IMR-90 (cell line): ENCODE measurements around the gene HTT. TPM values are rescaled to one million over a fixed set of nuclear protein-coding genes. Genes with fewer than 3 reads are reported as not detected.

Source experiments
- ATAC-seq: fragments of 200-7000 bp; cut with Tn5 transposase; 2 replicates; pipeline ENCODE4 v1.9.1; 2020; ENCODE audit warnings: low read depth, mild to moderate bottlenecking, moderate library complexity
- BruUV-seq: library from RNA; stranded (reverse); fragments of 400-500 nt; replicated peaks from 2 replicates; lab custom pipeline; 2021; lab: Mats Ljungman, UMichigan
- CTCF ChIA-PET: fragments of 300-600 bp; formaldehyde crosslinking; extraction: SDS; loops from one replicate; lab custom pipeline; 2021; ENCODE audit warnings: antibody characterized with exemption; lab: Yijun Ruan, JAX
- POLR2A ChIA-PET: fragments of 300-600 bp; sonication (Branson Sonifier 250); formaldehyde crosslinking; loops from one replicate; lab custom pipeline; 2022; ENCODE audit warnings: antibody characterized with exemption; ENCODE audit not compliant: unreplicated experiment; lab: Charles Lee
- DNase-seq: peaks from one replicate; pipeline ENCODE4 v3.0.0; 2013
- H2AFZ ChIP-seq: replicated peaks from 2 replicates; pipeline ENCODE3; 2013; ENCODE audit warnings: low read length, mild to moderate bottlenecking; ENCODE audit not compliant: poor library complexity
- H2AK5ac ChIP-seq: 2 replicates; pipeline ENCODE4 v1.6.1; 2013; ENCODE audit warnings: low read depth, low read length, inconsistent platforms
- H2AK9ac ChIP-seq: replicated peaks from 2 replicates; pipeline ENCODE3; 2013; ENCODE audit warnings: mild to moderate bottlenecking, low read depth, low read length, moderate library complexity; ENCODE audit not compliant: poor library complexity
- H2BK120ac ChIP-seq: 2 replicates; pipeline ENCODE4 v1.6.1; 2013; ENCODE audit warnings: low read depth, low read length, inconsistent platforms
- H2BK15ac ChIP-seq: 3 replicates; pipeline ENCODE4 v1.6.1; 2013; ENCODE audit warnings: low read depth, low read length, inconsistent platforms
- H2BK20ac ChIP-seq: 2 replicates; pipeline ENCODE4 v1.6.1; 2013; ENCODE audit warnings: low read depth, mild to moderate bottlenecking, inconsistent platforms, low read length, moderate library complexity
- H2BK5ac ChIP-seq: 2 replicates; pipeline ENCODE4 v1.6.1; 2013; ENCODE audit warnings: mild to moderate bottlenecking, low read depth, low read length, inconsistent platforms; ENCODE audit not compliant: poor library complexity, severe bottlenecking
- H3K14ac ChIP-seq: replicated peaks from 2 replicates; pipeline ENCODE4 v1.6.1; 2013; ENCODE audit warnings: low read depth, low read length, inconsistent platforms
- H3K18ac ChIP-seq: 2 replicates; pipeline ENCODE4 v1.6.1; 2013; ENCODE audit warnings: low read depth, low read length, control low read depth
- H3K23ac ChIP-seq: 2 replicates; pipeline ENCODE4 v1.6.1; 2013; ENCODE audit warnings: low read depth, low read length, inconsistent platforms
- H3K27ac ChIP-seq: 2 replicates; pipeline ENCODE4 v1.5.1; 2013; ENCODE audit warnings: mild to moderate bottlenecking, control low read depth, low read length; ENCODE audit not compliant: insufficient read depth
- H3K27me3 ChIP-seq: 2 replicates; pipeline ENCODE4 v1.6.1; 2013; ENCODE audit warnings: low read length; ENCODE audit not compliant: control insufficient read depth, insufficient read depth
- H3K36me3 ChIP-seq: 2 replicates; pipeline ENCODE4 v1.6.1; 2013; ENCODE audit warnings: low read length, mixed read lengths; ENCODE audit not compliant: control insufficient read depth, insufficient read depth
- H3K4ac ChIP-seq: 2 replicates; pipeline ENCODE4 v1.6.1; 2013; ENCODE audit warnings: low read depth, low read length, inconsistent platforms
- H3K4me1 ChIP-seq: 2 replicates; pipeline ENCODE4 v1.6.1; 2013; ENCODE audit warnings: low read length, mixed read lengths; ENCODE audit not compliant: control insufficient read depth, insufficient read depth
- H3K4me2 ChIP-seq: 2 replicates; pipeline ENCODE4 v1.6.1; 2013; ENCODE audit warnings: low read depth, mild to moderate bottlenecking, control low read depth, low read length, moderate library complexity
- H3K4me3 ChIP-seq: 2 replicates; pipeline ENCODE4 v1.5.1; 2013; ENCODE audit warnings: low read depth, mild to moderate bottlenecking, control low read depth, low read length, moderate library complexity; ENCODE audit not compliant: insufficient read depth
- H3K56ac ChIP-seq: 2 replicates; pipeline ENCODE4 v1.6.1; 2013; ENCODE audit warnings: low read length, inconsistent platforms; ENCODE audit not compliant: insufficient read depth; ENCODE audit errors: extremely low read depth
- H3K79me1 ChIP-seq, 2 experiments: 2 replicates each; pipeline ENCODE4 v1.6.1; 2013; ENCODE audit warnings: low read length in 2 of 2, inconsistent platforms in 1 of 2, low read depth in 1 of 2
- H3K9ac ChIP-seq: 2 replicates; pipeline ENCODE4 v1.6.1; 2013; ENCODE audit warnings: low read depth, low read length, control low read depth
- H3K9me1 ChIP-seq: 2 replicates; pipeline ENCODE4 v1.6.1; 2013; ENCODE audit warnings: low read length, inconsistent platforms; ENCODE audit not compliant: insufficient read depth
- H3K9me3 ChIP-seq: 2 replicates; pipeline ENCODE4 v1.6.1; 2013; ENCODE audit warnings: low read length; ENCODE audit not compliant: control insufficient read depth, insufficient read depth
- H4K20me1 ChIP-seq: 2 replicates; pipeline ENCODE4 v1.6.1; 2013; ENCODE audit warnings: low read length, inconsistent platforms; ENCODE audit not compliant: insufficient read depth
- H4K5ac ChIP-seq: 2 replicates; pipeline ENCODE4 v1.6.1; 2013; ENCODE audit warnings: mild to moderate bottlenecking, low read depth, low read length, control low read depth
- H4K8ac ChIP-seq, 2 experiments: 2 replicates each; pipeline ENCODE4 v1.6.1; 2013; ENCODE audit warnings: low read depth in 2 of 2, low read length in 2 of 2, control low read depth in 1 of 2, inconsistent platforms in 1 of 2
- H4K91ac ChIP-seq: 2 replicates; pipeline ENCODE4 v1.6.1; 2013; ENCODE audit warnings: low read depth, low read length, inconsistent platforms; ENCODE audit not compliant: insufficient read depth
- BHLHE40 ChIP-seq: fragments of 150-350 bp; IDR thresholded peaks from 2 replicates; pipeline ENCODE4 v1.6.1; 2016; ENCODE audit warnings: mild to moderate bottlenecking, low read depth, low read length
- FOS ChIP-seq: fragments of 150-350 bp; IDR thresholded peaks from 2 replicates; pipeline ENCODE4 v1.6.1; 2016; ENCODE audit warnings: low read depth, low read length
- MAFK ChIP-seq: IDR thresholded peaks from 2 replicates; pipeline ENCODE4 v1.6.1; 2012; ENCODE audit warnings: low read depth, low read length, improper control_type of control experiment
- MAZ ChIP-seq: IDR thresholded peaks from 2 replicates; pipeline ENCODE4 v1.6.1; 2012; ENCODE audit warnings: low read depth, mild to moderate bottlenecking, low read length, improper control_type of control experiment, moderate library complexity, borderline replicate concordance
- MXI1 ChIP-seq: IDR thresholded peaks from 2 replicates; pipeline ENCODE4 v1.6.1; 2012; ENCODE audit warnings: low read depth, mild to moderate bottlenecking, low read length, moderate library complexity, borderline replicate concordance
- NFE2L2 ChIP-seq: fragments of 150-350 bp; IDR thresholded peaks from 2 replicates; pipeline ENCODE4 v1.6.1; 2016; ENCODE audit warnings: low read depth, mild to moderate bottlenecking, low read length
- POLR2A ChIP-seq: IDR thresholded peaks from 2 replicates; pipeline ENCODE4 v1.6.1; 2012; ENCODE audit warnings: mild to moderate bottlenecking, low read depth, low read length
- RAD21 ChIP-seq: IDR thresholded peaks from 2 replicates; pipeline ENCODE4 v1.6.1; 2012; ENCODE audit warnings: low read length, improper control_type of control experiment
- RCOR1 ChIP-seq: IDR thresholded peaks from 2 replicates; pipeline ENCODE4 v1.6.1; 2012; ENCODE audit warnings: mild to moderate bottlenecking, low read length, improper control_type of control experiment; ENCODE audit not compliant: insufficient replicate concordance
- RFX5 ChIP-seq: IDR thresholded peaks from 2 replicates; pipeline ENCODE4 v1.8.0; 2012; ENCODE audit warnings: low read depth, mild to moderate bottlenecking, low read length, moderate library complexity
- SMC3 ChIP-seq: fragments of 150-350 bp; IDR thresholded peaks from 2 replicates; pipeline ENCODE4 v1.6.1; 2016; ENCODE audit warnings: low read depth, mild to moderate bottlenecking, antibody characterized with exemption, low read length, moderate library complexity
- WGBS, 2 experiments: methylation state at CpG; one replicate each; pipeline versions ENCODE4 v1.1.5 to v1.1.7; 2013; ENCODE audit warnings: missing lambda C conversion rate in 2 of 2; ENCODE audit not compliant: insufficient read length in 1 of 2; ENCODE audit errors: extremely low coverage in 2 of 2; 5-methylcytosine and 5-hydroxymethylcytosine counted together
- dilution Hi-C: fragments of 300-500 bp; cut with HindIII; formaldehyde crosslinking; loops from one replicate; pipeline ENCODE4 v1.14.3; 2018; ENCODE audit warnings: low sequenced_read_pairs; ENCODE audit not compliant: unreplicated experiment
- in situ Hi-C: fragments of 300-500 bp; cut with MboI; formaldehyde crosslinking; loops from 3 replicates; pipeline ENCODE4 v1.14.3; 2019; ENCODE audit warnings: low sequenced_read_pairs, inconsistent platforms, mixed read lengths
- intact Hi-C: fragments of 100-400 bp; cut with micrococcal nuclease; formaldehyde crosslinking; loops from 2 replicates; pipeline ENCODE4 v1.10.0; 2022
- polyA plus RNA-seq, 3 experiments: library from polyadenylated mRNA; depleted of rRNA; stranded (reverse); fragments of >200 nt; gene quantifications; 2 replicates each; pipeline ENCODE4 v1.2.3, GENCODE V29; 2012; ENCODE audit warnings: low replicate concordance in 1 of 3
- total RNA-seq: library from RNA; depleted of rRNA; stranded (reverse); fragments of >200 nt; gene quantifications from 2 replicates; pipeline ENCODE4 v1.2.3, GENCODE V29; 2012
- TF ChIP-seq, protein P1 (sequence below): conservative IDR thresholded peaks from 2 replicates; pipeline ENCODE4 v1.5.1; 2012; ENCODE audit warnings: mild to moderate bottlenecking, low read depth, low read length, improper control_type of control experiment
- TF ChIP-seq, protein P2 (sequence below): fragments of 150-350 bp; IDR thresholded peaks from 2 replicates; pipeline ENCODE4 v1.6.1; 2016; ENCODE audit warnings: low read depth, mild to moderate bottlenecking, low read length, moderate library complexity, borderline replicate concordance

The HTT gene
- total and polyA plus RNA-seq, 2 of the 4 experiments (the other 2 are of a cell fraction): 11.6 to 14.3 TPM

DNA sequence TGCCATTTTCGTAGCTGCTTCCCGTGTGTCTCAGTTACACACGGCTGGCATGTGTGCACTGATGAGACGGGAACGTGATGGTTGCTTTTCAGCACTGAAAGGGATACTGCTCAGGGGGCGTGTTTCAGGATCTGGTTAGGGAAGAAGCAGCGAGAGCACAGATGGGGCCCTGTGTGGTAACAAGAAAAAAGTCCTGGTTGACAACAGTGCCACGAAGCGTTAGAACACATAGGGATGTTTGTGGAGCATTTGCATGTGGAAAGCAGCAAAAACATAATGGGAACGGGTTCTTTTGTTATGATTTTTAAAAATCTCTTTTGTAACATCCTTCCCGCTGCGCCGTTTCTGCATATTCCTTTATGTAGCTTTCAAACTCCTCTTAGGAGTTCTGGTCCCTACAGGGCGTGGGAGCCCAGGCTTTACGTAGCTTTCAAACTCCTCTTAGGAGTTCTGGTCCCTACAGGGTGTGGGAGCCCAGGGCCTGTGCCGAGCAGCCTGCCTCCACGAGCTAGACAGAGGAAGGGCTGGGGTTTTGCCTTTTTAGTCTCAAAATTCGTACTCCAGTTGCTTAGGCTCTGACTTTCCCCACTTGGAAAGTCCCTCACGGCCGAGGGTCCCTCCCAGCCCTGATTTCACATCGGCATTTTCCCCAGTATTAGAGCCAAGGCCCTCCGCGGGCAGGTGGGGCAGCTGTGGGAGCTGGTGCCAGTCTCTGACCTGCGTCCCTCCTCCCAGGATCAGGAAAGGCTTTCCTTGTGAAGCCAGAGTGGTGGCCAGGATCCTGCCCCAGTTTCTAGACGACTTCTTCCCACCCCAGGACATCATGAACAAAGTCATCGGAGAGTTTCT is 163.5 kb downstream of the HTT start (continued):
- no peak for TF ChIP-seq FOS

DNA sequence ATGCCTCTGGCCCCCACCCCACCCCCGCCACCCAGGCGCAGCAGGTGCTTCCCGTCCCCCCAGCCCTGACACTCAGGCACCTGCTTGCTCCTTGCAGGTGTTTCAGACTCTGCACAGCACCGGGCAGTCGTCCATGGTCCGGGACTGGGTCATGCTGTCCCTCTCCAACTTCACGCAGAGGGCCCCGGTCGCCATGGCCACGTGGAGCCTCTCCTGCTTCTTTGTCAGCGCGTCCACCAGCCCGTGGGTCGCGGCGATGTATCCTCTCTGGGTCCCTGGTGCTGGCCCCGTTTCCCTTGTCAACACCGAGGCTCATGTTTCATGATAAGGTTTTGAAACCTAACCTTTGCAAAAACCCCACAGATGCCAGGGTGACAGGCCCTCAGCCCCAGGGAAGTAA is 164.2 kb downstream of the HTT start:
- Histone ChIP-seq H3K4me3 (no peak overlapping the region), H2AK5ac (no peak overlapping the region), H3K14ac (no peak overlapping the region), H4K8ac (no peak overlapping the region), H4K5ac (no peak overlapping the region), H3K23ac (no peak overlapping the region), H3K4ac (no peak overlapping the region), H3K27ac (no peak overlapping the region), H3K56ac (no peak overlapping the region), H3K9me3 (no peaks in the 10 kb centered on the region), H2BK15ac (no peak overlapping the region), H2BK20ac (no peak overlapping the region), H3K79me1 (peaks cover 0 to 8% of the 10 kb centered on the region in 2 experiments; a peak in 1 of 4 replicates), H3K18ac (no peak overlapping the region), H3K4me2 (no peak overlapping the region), H2BK120ac (no peak overlapping the region), H2AK9ac (no peak overlapping the region), H4K91ac (no peak overlapping the region), H3K36me3 (peaks cover 53% of the 10 kb centered on the region; the same call in 1 of the 2 replicates), H3K27me3 (no peaks in the 10 kb centered on the region), H3K4me1 (peaks cover 11% of the 10 kb centered on the region), H4K20me1 (peaks cover 21% of the 10 kb centered on the region), H2BK5ac (no peak overlapping the region), H3K9ac (no peak overlapping the region), H2AFZ (no peak overlapping the region), H3K9me1 (peaks cover 9% of the 10 kb centered on the region; the same call in 1 of the 2 replicates)
- POLR2A ChIA-PET: no interaction called here
- in situ Hi-C loops (no loop called here), intact Hi-C loops (no loop called here), dilution Hi-C loops (no loop called here)
- BruUV-seq: no TSS peak
- DNase-seq: no peak
- 75% methylated on average over 10 of the region's 18 CpGs; no CpG with 5 or more reads in 1 of the 2 experiments for WGBS, 2 experiments
- no peak for ATAC-seq
- CTCF ChIA-PET: no interaction called here
- TF ChIP-seq RCOR1 (no peak), RAD21 (no peak), POLR2A (no peak), MAFK (no peak), MAZ (no peak), SMC3 (no peak), RFX5 (no peak), BHLHE40 (no peak), NFE2L2 (no peak), MXI1 (no peak)
- TF ChIP-seq, protein P1, sequence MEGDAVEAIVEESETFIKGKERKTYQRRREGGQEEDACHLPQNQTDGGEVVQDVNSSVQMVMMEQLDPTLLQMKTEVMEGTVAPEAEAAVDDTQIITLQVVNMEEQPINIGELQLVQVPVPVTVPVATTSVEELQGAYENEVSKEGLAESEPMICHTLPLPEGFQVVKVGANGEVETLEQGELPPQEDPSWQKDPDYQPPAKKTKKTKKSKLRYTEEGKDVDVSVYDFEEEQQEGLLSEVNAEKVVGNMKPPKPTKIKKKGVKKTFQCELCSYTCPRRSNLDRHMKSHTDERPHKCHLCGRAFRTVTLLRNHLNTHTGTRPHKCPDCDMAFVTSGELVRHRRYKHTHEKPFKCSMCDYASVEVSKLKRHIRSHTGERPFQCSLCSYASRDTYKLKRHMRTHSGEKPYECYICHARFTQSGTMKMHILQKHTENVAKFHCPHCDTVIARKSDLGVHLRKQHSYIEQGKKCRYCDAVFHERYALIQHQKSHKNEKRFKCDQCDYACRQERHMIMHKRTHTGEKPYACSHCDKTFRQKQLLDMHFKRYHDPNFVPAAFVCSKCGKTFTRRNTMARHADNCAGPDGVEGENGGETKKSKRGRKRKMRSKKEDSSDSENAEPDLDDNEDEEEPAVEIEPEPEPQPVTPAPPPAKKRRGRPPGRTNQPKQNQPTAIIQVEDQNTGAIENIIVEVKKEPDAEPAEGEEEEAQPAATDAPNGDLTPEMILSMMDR: no peak
- TF ChIP-seq, protein P2, sequence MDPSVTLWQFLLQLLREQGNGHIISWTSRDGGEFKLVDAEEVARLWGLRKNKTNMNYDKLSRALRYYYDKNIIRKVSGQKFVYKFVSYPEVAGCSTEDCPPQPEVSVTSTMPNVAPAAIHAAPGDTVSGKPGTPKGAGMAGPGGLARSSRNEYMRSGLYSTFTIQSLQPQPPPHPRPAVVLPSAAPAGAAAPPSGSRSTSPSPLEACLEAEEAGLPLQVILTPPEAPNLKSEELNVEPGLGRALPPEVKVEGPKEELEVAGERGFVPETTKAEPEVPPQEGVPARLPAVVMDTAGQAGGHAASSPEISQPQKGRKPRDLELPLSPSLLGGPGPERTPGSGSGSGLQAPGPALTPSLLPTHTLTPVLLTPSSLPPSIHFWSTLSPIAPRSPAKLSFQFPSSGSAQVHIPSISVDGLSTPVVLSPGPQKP: no peak
